SK-N-SH treated with all-trans-retinoic acid at 6 μM for 48 hours (cell line): ENCODE results near the gene RGL1.

Experiments
- BACH2 ChIP-seq: fragments of 250-450 bp; sonication (Bioruptor Pico); IDR thresholded peaks from 2 replicates; pipeline ENCODE4 v1.9.0; 2021; ENCODE audit warnings: mild to moderate bottlenecking, borderline replicate concordance
- CSDC2 ChIP-seq: fragments of 250-450 bp; sonication (Bioruptor Pico); IDR thresholded peaks from 2 replicates; pipeline ENCODE4 v1.5.0; 2020; ENCODE audit warnings: mild to moderate bottlenecking, moderate library complexity
- OSR1 ChIP-seq: fragments of 250-450 bp; sonication (Bioruptor Pico); IDR thresholded peaks from 2 replicates; pipeline ENCODE4 v1.8.0; 2022; ENCODE audit warnings: moderate library complexity, mild to moderate bottlenecking, inconsistent platforms
- PATZ1 ChIP-seq: fragments of 250-450 bp; sonication (Bioruptor Pico); IDR thresholded peaks from 2 replicates; pipeline ENCODE4 v1.8.0; 2020; ENCODE audit warnings: mild to moderate bottlenecking, moderate library complexity, borderline replicate concordance
- TOX ChIP-seq: fragments of 250-450 bp; sonication (Bioruptor Pico); IDR thresholded peaks from 2 replicates; pipeline ENCODE4 v1.8.0; 2021; ENCODE audit warnings: mild to moderate bottlenecking, moderate library complexity, borderline replicate concordance
- ZNF565 ChIP-seq: fragments of 450-650 bp; formaldehyde crosslinking; conservative IDR thresholded peaks from 2 replicates; pipeline ENCODE4 v1.5.0; 2020; ENCODE audit warnings: low read depth, mild to moderate bottlenecking, moderate library complexity

GRCh38 chr1:183916574-183916973 lies 111.7 kb downstream of the RGL1 start:
- TF ChIP-seq OSR1 (CRISPR knock-in tag) (no peak), CSDC2 (CRISPR knock-in tag) (no peak), TOX (CRISPR knock-in tag) (no peak), BACH2 (CRISPR knock-in tag) (no peak), ZNF565 (CRISPR knock-in tag) (no peak), PATZ1 (CRISPR knock-in tag) (no peak)
